A549 (cell line): ENCODE data around the gene EDN2. TPM values are rescaled to one million over a fixed set of nuclear protein-coding genes. Genes with fewer than 3 reads are reported as not detected.
A peak's percentile ranks its signal among the peaks of the same experiment; 100 is the strongest.

ENCODE experiments used
- ATAC-seq, 2 experiments: fragments of 200-7000 bp in 1 of 2; fragments of >200 bp in 1 of 2; cut with Nextera tagmentation in 1 of 2; cut with Tn5 transposase in 1 of 2; 3 replicates each; pipeline versions ENCODE4 v1.8.0 to v1.9.1; 2018 to 2020; ENCODE audit warnings: mild to moderate bottlenecking in 1 of 2, moderate library complexity in 1 of 2
- CTCF ChIA-PET: fragments of 300-600 bp; sonication (Branson Sonifier 250); formaldehyde crosslinking; extraction: SDS; loops from one replicate; lab custom pipeline; 2021; ENCODE audit warnings: antibody characterized with exemption, inconsistent platforms; lab: Yijun Ruan, JAX
- POLR2A ChIA-PET: fragments of 350-600 bp; formaldehyde crosslinking; extraction: SDS; loops from one replicate; lab custom pipeline; 2021; ENCODE audit warnings: antibody characterized with exemption, inconsistent platforms; lab: Yijun Ruan, JAX
- DNase-seq, 2 experiments: peaks; one replicate each; pipeline versions ENCODE4 v3.0.0 to v3.0.0-alpha.2; 2011 to 2016; ENCODE audit warnings: low read depth in 1 of 2, low spot score in 1 of 2
- FAIRE-seq: peaks from 2 replicates; lab custom pipeline; 2011; peaks lifted over from hg19 to GRCh38; lab: Jason Lieb, UNC
- H3K27ac ChIP-seq, 2 experiments: fragments of >200 bp; sonication (Bioruptor Twin); formaldehyde crosslinking; 3 replicates each; pipeline ENCODE4 v1.5.1; 2016 to 2017
- H3K4me1 ChIP-seq: fragments of >200 bp; sonication (Bioruptor Twin); formaldehyde crosslinking; 3 replicates; pipeline ENCODE4 v1.6.1; 2016
- H3K4me2 ChIP-seq: fragments of >200 bp; sonication (Bioruptor Twin); formaldehyde crosslinking; 3 replicates; pipeline ENCODE4 v1.6.1; 2016
- H3K4me3 ChIP-seq: fragments of >200 bp; sonication (Bioruptor Twin); formaldehyde crosslinking; 3 replicates; pipeline ENCODE4 v1.5.1; 2016
- H3K9me3 ChIP-seq: fragments of >200 bp; sonication (Bioruptor Twin); formaldehyde crosslinking; 3 replicates; pipeline ENCODE4 v1.6.1; 2016
- BHLHE40 ChIP-seq: IDR thresholded peaks from 2 replicates; pipeline ENCODE4 v1.6.1; 2012; ENCODE audit warnings: low read depth, low read length, inconsistent platforms
- CBX2 ChIP-seq: fragments of 200-600 bp; sonication (generic); IDR thresholded peaks from 2 replicates; pipeline ENCODE4 v1.6.1; 2016; ENCODE audit warnings: low read depth, mild to moderate bottlenecking, borderline replicate concordance
- CBX8 ChIP-seq: fragments of 200-600 bp; sonication (generic); IDR thresholded peaks from 2 replicates; pipeline ENCODE4 v1.6.1; 2016
- CEBPB ChIP-seq, 2 experiments: fragments of >200 bp in 1 of 2; sonication (Bioruptor Twin) in 1 of 2; formaldehyde crosslinking in 1 of 2; IDR thresholded peaks; 2 replicates each; pipeline ENCODE4 v1.6.1; 2012 to 2016
- CHD2 ChIP-seq: fragments of 150-350 bp; IDR thresholded peaks from 2 replicates; pipeline ENCODE4 v1.6.1; 2014; ENCODE audit warnings: low read length; ENCODE audit not compliant: partially characterized antibody
- CHD4 ChIP-seq: fragments of 200-600 bp; sonication (generic); IDR thresholded peaks from 2 replicates; pipeline ENCODE4 v1.6.1; 2016; ENCODE audit warnings: antibody characterized with exemption, mild to moderate bottlenecking, borderline replicate concordance
- E2F6 ChIP-seq: IDR thresholded peaks from 2 replicates; pipeline ENCODE4 v1.6.1; 2012; ENCODE audit warnings: low read depth, borderline replicate concordance
- EP300 ChIP-seq, 2 experiments: fragments of >200 bp; sonication (Bioruptor Twin); formaldehyde crosslinking; IDR thresholded peaks; 2 replicates in 1 of 2; 3 replicates in 1 of 2; pipeline ENCODE4 v1.6.1; 2016 to 2017
- FOSB ChIP-seq: fragments of 250-450 bp; sonication (Bioruptor Pico); IDR thresholded peaks from 2 replicates; pipeline ENCODE4 v1.5.0; 2020; ENCODE audit warnings: mild to moderate bottlenecking, moderate library complexity
- HEYL ChIP-seq: fragments of 250-450 bp; sonication (Bioruptor Pico); IDR thresholded peaks from 2 replicates; pipeline ENCODE4 v1.8.0; 2021; ENCODE audit warnings: mild to moderate bottlenecking, moderate library complexity
- HOXA7 ChIP-seq: fragments of 250-450 bp; sonication (Bioruptor Pico); IDR thresholded peaks from 2 replicates; pipeline ENCODE4 v1.5.0; 2020; ENCODE audit warnings: mild to moderate bottlenecking, moderate library complexity
- JUN ChIP-seq, 2 experiments: fragments of >200 bp; sonication (Bioruptor Twin); formaldehyde crosslinking; IDR thresholded peaks; 2 replicates in 1 of 2; 3 replicates in 1 of 2; pipeline ENCODE4 v1.6.1; 2016 to 2017
- JUNB ChIP-seq: fragments of >200 bp; sonication (Bioruptor Twin); formaldehyde crosslinking; IDR thresholded peaks from 2 replicates; pipeline ENCODE4 v1.6.1; 2016
- KDM1A ChIP-seq: fragments of 200-600 bp; sonication (generic); IDR thresholded peaks from 2 replicates; pipeline ENCODE4 v1.6.1; 2016; ENCODE audit warnings: low read depth, mild to moderate bottlenecking
- MAZ ChIP-seq: fragments of 150-350 bp; IDR thresholded peaks from 2 replicates; pipeline ENCODE4 v1.6.1; 2014; ENCODE audit warnings: antibody characterized with exemption, low read depth, low read length, borderline replicate concordance
- MYC ChIP-seq: IDR thresholded peaks from 2 replicates; pipeline ENCODE4 v1.6.1; 2012; ENCODE audit warnings: mild to moderate bottlenecking, inconsistent platforms, low read length, improper control_type of control experiment, borderline replicate concordance
- PBX3 ChIP-seq: IDR thresholded peaks from 2 replicates; pipeline ENCODE4 v1.6.1; 2012
- POLR2AphosphoS2 ChIP-seq: conservative IDR thresholded peaks from 2 replicates; pipeline ENCODE4 v1.6.1; 2012; ENCODE audit warnings: low read length, improper control_type of control experiment, inconsistent platforms
- RAD21 ChIP-seq, 2 experiments: fragments of >200 bp in 1 of 2; sonication (Bioruptor Twin) in 1 of 2; formaldehyde crosslinking in 1 of 2; IDR thresholded peaks in 1 of 2; conservative IDR thresholded peaks in 1 of 2; 2 replicates in 1 of 2; 3 replicates in 1 of 2; pipeline ENCODE4 v1.6.1; 2012 to 2018; ENCODE audit warnings: inconsistent platforms in 1 of 2
- RARB ChIP-seq: fragments of 250-450 bp; sonication (Bioruptor Pico); IDR thresholded peaks from 2 replicates; pipeline ENCODE4 v1.8.0; 2021; ENCODE audit warnings: mild to moderate bottlenecking, moderate library complexity
- SREBF2 ChIP-seq: fragments of 450-650 bp; IDR thresholded peaks from 2 replicates; pipeline ENCODE4 v1.6.1; 2014; ENCODE audit warnings: mild to moderate bottlenecking, moderate library complexity
- USF2 ChIP-seq: fragments of 450-650 bp; IDR thresholded peaks from 2 replicates; pipeline ENCODE4 v1.6.1; 2014; ENCODE audit warnings: antibody characterized with exemption
- ZFP36 ChIP-seq: fragments of 450-650 bp; IDR thresholded peaks from 2 replicates; pipeline ENCODE4 v1.6.1; 2014; ENCODE audit warnings: borderline replicate concordance; ENCODE audit not compliant: partially characterized antibody
- ZNF302 ChIP-seq: fragments of 250-450 bp; sonication (Bioruptor Pico); IDR thresholded peaks from 2 replicates; pipeline ENCODE4 v1.9.0; 2021; ENCODE audit warnings: inconsistent platforms, mild to moderate bottlenecking, moderate library complexity
- ZSCAN20 ChIP-seq: fragments of 250-450 bp; sonication (Bioruptor Pico); IDR thresholded peaks from 2 replicates; pipeline ENCODE4 v1.8.0; 2022; ENCODE audit warnings: mild to moderate bottlenecking, moderate library complexity
- WGBS: methylation state at CpG from one replicate; pipeline ENCODE4 v1.1.6; 2017; ENCODE audit errors: missing lambda C conversion rate; 5-methylcytosine and 5-hydroxymethylcytosine counted together
- polyA plus RNA-seq, 4 experiments: library from polyadenylated mRNA; depleted of rRNA in 3 of 4; stranded (reverse); fragments of >200 nt; fragmentation: RNase III in 1 of 4; extraction: RNeasy Plus Mini Kit Qiagen cat#74134 plus additional on column Dnase treatment in 1 of 4; gene quantifications; 2 replicates in 3 of 4; 3 replicates in 1 of 4; pipeline ENCODE4 v1.2.3, GENCODE V29; 2011 to 2017
- TF ChIP-seq, protein P1 (sequence below): fragments of 150-350 bp; IDR thresholded peaks from 2 replicates; pipeline ENCODE4 v1.6.1; 2014; ENCODE audit warnings: low read depth, mild to moderate bottlenecking, low read length

Gene EDN2
- polyA plus RNA-seq, 2 of the 4 experiments (the other 2 are of a cell fraction) = 1.2 to 3.2 TPM

- ChIA-PET CTCF (interaction anchor here (1.5 kb wide), 1 partner anchor 60 kb away, joined by 4 read pairs; no protein-coding TSS in a partner anchor), POLR2A (no interaction called here)
- TF ChIP-seq JUN (IDR thresholded peaks at IDR 0.05) = no peak
- no peak for TF ChIP-seq CHD2
- TF ChIP-seq CHD4 = no peak
- no peak for TF ChIP-seq PBX3
- TF ChIP-seq MAZ = no peak
- no peak for TF ChIP-seq POLR2AphosphoS2
- TF ChIP-seq EP300 (IDR thresholded peaks at IDR 0.05) = no peak
- TF ChIP-seq CEBPB (IDR thresholded peaks at IDR 0.05) = no peak
- TF ChIP-seq JUNB = no peak
- no peak for TF ChIP-seq ZFP36
- no peak for TF ChIP-seq CBX8
- TF ChIP-seq RAD21 (conservative IDR thresholded peaks at IDR 0.05 in 1 of 2, IDR thresholded peaks at IDR 0.05 in 1 of 2) = no peak
- TF ChIP-seq SREBF2 = no peak
- WGBS = 73% methylated on average over 5 of the region's 8 CpGs
- DNase-seq (no peak), ATAC-seq (peak in 1 of 2 experiments; percentile 30; a peak in 2 of 6 replicates), FAIRE-seq (no peak)
- no peaks in the 10 kb centered on the region for H3K9me3 ChIP-seq
- H3K4me3 ChIP-seq = no peak overlapping the region
- H3K4me2 ChIP-seq = no peak overlapping the region
- H3K4me1 ChIP-seq = no peaks in the 10 kb centered on the region
- no peak overlapping the region for H3K27ac ChIP-seq
Observed at GRCh38 chr1:41455479-41456332, 28.8 kb downstream of the EDN2 start.

GRCh38 chr1:41454406-41454805 is 30.1 kb downstream of the EDN2 start:
- Histone ChIP-seq H3K4me2 (no peak overlapping the region), H3K4me3 (no peak overlapping the region), H3K27ac (no peak overlapping the region), H3K9me3 (no peaks in the 10 kb centered on the region), H3K4me1 (no peaks in the 10 kb centered on the region)
- no peak for FAIRE-seq
- no peak for ATAC-seq
- no peak for DNase-seq
- CTCF ChIA-PET = interaction anchor here (0.8 kb wide), 1 partner anchor 8 kb away, joined by 4 read pairs; no protein-coding TSS in a partner anchor
- no peak for TF ChIP-seq CBX2
- no peak for TF ChIP-seq ZFP36
- TF ChIP-seq E2F6 = no peak
- TF ChIP-seq FOSB = no peak
- TF ChIP-seq HEYL (CRISPR knock-in tag) = no peak
- TF ChIP-seq KDM1A = no peak
- TF ChIP-seq MAZ = no peak
- TF ChIP-seq MYC = no peak
- no peak for TF ChIP-seq ZNF302 (CRISPR knock-in tag)
- no peak for TF ChIP-seq BHLHE40
- TF ChIP-seq ZSCAN20 (CRISPR knock-in tag) = no peak
- TF ChIP-seq, protein P1, sequence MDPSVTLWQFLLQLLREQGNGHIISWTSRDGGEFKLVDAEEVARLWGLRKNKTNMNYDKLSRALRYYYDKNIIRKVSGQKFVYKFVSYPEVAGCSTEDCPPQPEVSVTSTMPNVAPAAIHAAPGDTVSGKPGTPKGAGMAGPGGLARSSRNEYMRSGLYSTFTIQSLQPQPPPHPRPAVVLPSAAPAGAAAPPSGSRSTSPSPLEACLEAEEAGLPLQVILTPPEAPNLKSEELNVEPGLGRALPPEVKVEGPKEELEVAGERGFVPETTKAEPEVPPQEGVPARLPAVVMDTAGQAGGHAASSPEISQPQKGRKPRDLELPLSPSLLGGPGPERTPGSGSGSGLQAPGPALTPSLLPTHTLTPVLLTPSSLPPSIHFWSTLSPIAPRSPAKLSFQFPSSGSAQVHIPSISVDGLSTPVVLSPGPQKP = no peak
- no peak for TF ChIP-seq RARB
- no peak for TF ChIP-seq CHD4
- TF ChIP-seq HOXA7 (CRISPR knock-in tag) = no peak
- no peak for TF ChIP-seq USF2
- POLR2A ChIA-PET = no interaction called here
- WGBS = 72% methylated on average over 4 of the region's 6 CpGs
